OCI-LY3 (cell line): ENCODE measurements around the gene TMEM151A.

Experiments used
- H2AFZ ChIP-seq: fragments of 200-600, 300-600 bp; shearing (Covaris generic); 2 replicates; pipeline ENCODE4 v1.6.0; 2014; ENCODE audit warnings: antibody characterized with exemption, low read depth, low read length
- H3K27ac ChIP-seq: fragments of 200-600, 300-600 bp; sonication (generic); 2 replicates; pipeline ENCODE4 v1.5.1; 2014; ENCODE audit warnings: mild to moderate bottlenecking, low read length, moderate library complexity, mixed read lengths
- H3K27me3 ChIP-seq: fragments of 200-600, 300-600 bp; sonication (generic); 2 replicates; pipeline ENCODE4 v1.6.1; 2014; ENCODE audit warnings: low read depth, low read length, mixed read lengths
- H3K36me3 ChIP-seq: fragments of 200-600, 300-600 bp; sonication (generic); replicated peaks from 2 replicates; pipeline ENCODE3; 2014; ENCODE audit warnings: low read depth, low read length, mixed read lengths
- H3K4me1 ChIP-seq: fragments of 300-600, 200-600 bp; sonication (generic); 2 replicates; pipeline ENCODE4 v1.6.1; 2014; ENCODE audit warnings: low read length, mixed read lengths
- H3K4me2 ChIP-seq: fragments of 200-600, 300-600 bp; sonication (generic); 2 replicates; pipeline ENCODE4 v1.6.1; 2014; ENCODE audit warnings: low read length, mixed read lengths
- H3K4me3 ChIP-seq: fragments of 300-600, 200-600 bp; sonication (generic); 2 replicates; pipeline ENCODE4 v1.5.1; 2014; ENCODE audit warnings: antibody characterized with exemption, mild to moderate bottlenecking, low read length, moderate library complexity
- H3K79me2 ChIP-seq: fragments of 300-600, 200-600 bp; shearing (Covaris generic); 2 replicates; pipeline ENCODE4 v1.6.1; 2014; ENCODE audit warnings: mild to moderate bottlenecking, low read length, mixed read lengths
- H3K9ac ChIP-seq: fragments of 300-600, 200-600 bp; shearing (Covaris generic); 2 replicates; pipeline ENCODE4 v1.6.0; 2014; ENCODE audit warnings: mild to moderate bottlenecking, low read length, moderate library complexity
- H3K9me3 ChIP-seq: fragments of 200-600, 300-600 bp; shearing (Covaris generic); 2 replicates; pipeline ENCODE4 v1.6.1; 2014; ENCODE audit warnings: low read length, mixed read lengths; ENCODE audit not compliant: insufficient read depth
- H4K20me1 ChIP-seq: fragments of 200-600, 300-600 bp; sonication (generic); 2 replicates; pipeline ENCODE4 v1.6.1; 2016; ENCODE audit warnings: low read length, mixed read lengths; ENCODE audit not compliant: insufficient read depth
- EZH2phosphoT487 ChIP-seq: fragments of 200-600 bp; shearing (Covaris generic); IDR thresholded peaks from 2 replicates; pipeline ENCODE4 v1.6.1; 2018; ENCODE audit warnings: antibody characterized with exemption, mixed run types, low read depth
- TF ChIP-seq, protein P1 (sequence below): fragments of 200-600, 300-600 bp; sonication (generic); IDR thresholded peaks from 2 replicates; pipeline ENCODE4 v1.5.1; 2014; ENCODE audit warnings: antibody characterized with exemption, low read length, low read depth

Gene TMEM151A

DNA sequence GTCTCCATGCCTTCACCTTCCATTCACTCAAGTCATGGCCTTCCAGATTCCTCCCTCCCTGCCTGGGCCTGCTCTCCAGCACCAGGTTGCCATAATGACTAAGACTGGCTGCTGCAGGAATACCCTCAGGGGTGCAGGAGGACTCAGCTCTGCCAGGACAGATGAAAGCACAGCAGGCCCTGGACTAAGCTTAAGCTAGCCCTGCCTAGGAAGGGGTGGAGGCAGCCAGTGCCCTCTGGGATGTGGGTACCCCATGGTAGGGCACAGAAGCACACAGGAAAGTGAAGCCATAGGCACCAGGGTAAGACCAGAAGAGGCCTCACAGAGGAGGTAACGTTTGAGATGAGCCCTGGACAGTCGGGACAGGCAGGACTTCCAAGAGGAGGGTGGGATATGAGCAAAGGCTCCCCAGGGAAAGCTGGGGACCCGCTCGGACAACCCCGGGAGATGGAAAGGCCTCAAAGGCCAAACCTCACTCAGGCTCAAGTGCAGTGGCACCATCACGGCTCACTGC lies 47.5 kb downstream of the TMEM151A start:
- Histone ChIP-seq H3K9ac (no peak overlapping the region), H3K4me1 (peaks cover 7% of the 10 kb centered on the region), H3K27me3 (no peaks in the 10 kb centered on the region), H4K20me1 (no peaks in the 10 kb centered on the region), H3K4me3 (no peak overlapping the region), H3K79me2 (peaks cover 16% of the 10 kb centered on the region), H2AFZ (no peak overlapping the region), H3K27ac (no peak overlapping the region), H3K4me2 (no peak overlapping the region), H3K36me3 (peaks cover 34% of the 10 kb centered on the region), H3K9me3 (no peaks in the 10 kb centered on the region)
- no peak for TF ChIP-seq EZH2phosphoT487

DNA sequence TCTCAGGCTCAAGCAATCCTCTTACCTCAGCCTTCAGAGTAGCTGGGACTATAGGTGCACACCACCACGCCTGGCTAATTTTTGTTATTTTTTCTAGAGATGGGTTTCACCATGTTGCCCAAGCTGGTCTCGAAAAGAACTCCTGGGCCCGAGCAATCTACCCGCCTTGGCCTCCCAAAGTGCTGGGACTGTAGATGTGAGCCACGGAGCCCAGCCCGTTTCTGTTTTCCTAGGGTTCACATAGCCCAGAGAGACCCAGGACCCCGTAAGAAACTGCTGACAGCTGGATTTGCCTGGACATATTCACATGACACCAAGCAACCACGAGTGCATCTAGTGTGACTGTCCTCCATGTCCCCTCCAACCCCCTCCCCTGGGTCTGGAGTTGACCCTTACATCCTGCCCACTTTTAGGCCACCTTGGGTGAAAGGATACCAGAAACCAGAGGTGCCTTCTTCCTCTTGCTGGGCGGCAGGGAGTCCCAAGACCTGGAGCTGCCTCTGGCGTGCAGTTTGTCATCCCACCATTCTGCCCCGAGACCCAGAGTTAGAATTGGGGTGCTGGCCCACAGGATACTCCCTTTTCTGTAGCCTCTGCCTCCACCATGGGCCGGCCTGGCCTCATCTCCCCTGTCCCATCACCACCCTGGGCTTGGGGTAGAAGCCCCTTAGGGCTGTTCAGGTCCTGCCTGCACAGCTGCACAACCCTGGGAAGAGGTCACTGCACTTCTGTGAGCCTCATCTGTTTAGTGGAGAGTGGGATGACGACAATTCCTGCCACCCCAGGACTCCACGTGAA lies 48.2 kb downstream of the TMEM151A start:
- no peak overlapping the region for H3K27ac ChIP-seq
- no peaks in the 10 kb centered on the region for H3K9me3 ChIP-seq
- H3K9ac ChIP-seq, result no peak overlapping the region
- no peaks in the 10 kb centered on the region for H3K27me3 ChIP-seq
- no peak overlapping the region for H3K4me2 ChIP-seq
- peaks cover 8% of the 10 kb centered on the region for H3K4me1 ChIP-seq
- H2AFZ ChIP-seq, result no peak overlapping the region
- TF ChIP-seq EZH2phosphoT487, result no peak
- TF ChIP-seq, protein P1, sequence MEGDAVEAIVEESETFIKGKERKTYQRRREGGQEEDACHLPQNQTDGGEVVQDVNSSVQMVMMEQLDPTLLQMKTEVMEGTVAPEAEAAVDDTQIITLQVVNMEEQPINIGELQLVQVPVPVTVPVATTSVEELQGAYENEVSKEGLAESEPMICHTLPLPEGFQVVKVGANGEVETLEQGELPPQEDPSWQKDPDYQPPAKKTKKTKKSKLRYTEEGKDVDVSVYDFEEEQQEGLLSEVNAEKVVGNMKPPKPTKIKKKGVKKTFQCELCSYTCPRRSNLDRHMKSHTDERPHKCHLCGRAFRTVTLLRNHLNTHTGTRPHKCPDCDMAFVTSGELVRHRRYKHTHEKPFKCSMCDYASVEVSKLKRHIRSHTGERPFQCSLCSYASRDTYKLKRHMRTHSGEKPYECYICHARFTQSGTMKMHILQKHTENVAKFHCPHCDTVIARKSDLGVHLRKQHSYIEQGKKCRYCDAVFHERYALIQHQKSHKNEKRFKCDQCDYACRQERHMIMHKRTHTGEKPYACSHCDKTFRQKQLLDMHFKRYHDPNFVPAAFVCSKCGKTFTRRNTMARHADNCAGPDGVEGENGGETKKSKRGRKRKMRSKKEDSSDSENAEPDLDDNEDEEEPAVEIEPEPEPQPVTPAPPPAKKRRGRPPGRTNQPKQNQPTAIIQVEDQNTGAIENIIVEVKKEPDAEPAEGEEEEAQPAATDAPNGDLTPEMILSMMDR, result no peak
- peaks cover 23% of the 10 kb centered on the region for H3K79me2 ChIP-seq
- no peak overlapping the region for H3K4me3 ChIP-seq
- H4K20me1 ChIP-seq, result no peaks in the 10 kb centered on the region
- peaks cover 34% of the 10 kb centered on the region for H3K36me3 ChIP-seq

DNA sequence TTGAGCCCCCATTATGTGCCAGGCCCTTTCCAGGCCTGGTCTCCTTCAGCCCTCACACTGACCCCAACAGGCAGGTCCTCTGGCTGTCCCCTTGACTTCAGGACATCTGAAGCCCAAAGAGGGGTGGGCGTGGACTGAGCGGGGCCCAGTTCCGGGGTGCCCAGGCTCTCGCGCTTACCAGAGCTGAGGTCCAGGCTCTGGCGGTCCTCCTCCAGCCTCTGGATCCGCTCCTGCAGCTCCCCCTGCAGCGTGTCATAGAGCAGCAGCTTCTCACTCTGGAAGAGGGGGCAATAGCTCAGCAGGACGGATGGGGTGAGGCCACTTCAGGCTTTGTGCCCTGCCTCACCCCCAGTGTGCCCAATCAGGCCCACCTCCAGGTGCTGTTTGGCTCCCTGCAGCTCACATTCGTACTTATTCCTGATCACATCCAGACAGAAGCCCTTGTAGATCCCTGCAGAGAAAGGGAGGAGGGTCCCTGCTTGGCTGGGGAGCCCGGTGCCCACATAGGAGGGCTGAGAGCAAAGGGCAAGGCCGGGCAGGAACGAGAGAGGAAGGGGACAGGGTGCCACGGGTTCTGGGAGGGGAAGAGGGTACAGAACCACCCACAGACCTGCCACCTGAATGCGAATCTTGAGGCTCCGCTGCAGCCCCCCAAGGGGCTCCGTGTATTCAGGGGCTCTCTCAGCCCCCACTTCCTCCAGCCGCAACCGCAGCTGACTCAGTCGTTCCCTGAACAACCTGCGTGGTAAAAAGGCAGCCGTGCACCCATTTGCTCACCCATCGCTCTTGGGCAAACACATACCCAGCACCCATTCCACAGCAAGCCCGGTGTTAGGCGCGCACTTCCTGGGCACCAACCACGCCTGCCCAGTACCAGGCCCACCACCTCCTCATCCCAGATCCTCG lies 49.2 kb downstream of the TMEM151A start:
- H3K9ac ChIP-seq, result no peak overlapping the region
- peaks cover 13% of the 10 kb centered on the region for H3K4me1 ChIP-seq

DNA sequence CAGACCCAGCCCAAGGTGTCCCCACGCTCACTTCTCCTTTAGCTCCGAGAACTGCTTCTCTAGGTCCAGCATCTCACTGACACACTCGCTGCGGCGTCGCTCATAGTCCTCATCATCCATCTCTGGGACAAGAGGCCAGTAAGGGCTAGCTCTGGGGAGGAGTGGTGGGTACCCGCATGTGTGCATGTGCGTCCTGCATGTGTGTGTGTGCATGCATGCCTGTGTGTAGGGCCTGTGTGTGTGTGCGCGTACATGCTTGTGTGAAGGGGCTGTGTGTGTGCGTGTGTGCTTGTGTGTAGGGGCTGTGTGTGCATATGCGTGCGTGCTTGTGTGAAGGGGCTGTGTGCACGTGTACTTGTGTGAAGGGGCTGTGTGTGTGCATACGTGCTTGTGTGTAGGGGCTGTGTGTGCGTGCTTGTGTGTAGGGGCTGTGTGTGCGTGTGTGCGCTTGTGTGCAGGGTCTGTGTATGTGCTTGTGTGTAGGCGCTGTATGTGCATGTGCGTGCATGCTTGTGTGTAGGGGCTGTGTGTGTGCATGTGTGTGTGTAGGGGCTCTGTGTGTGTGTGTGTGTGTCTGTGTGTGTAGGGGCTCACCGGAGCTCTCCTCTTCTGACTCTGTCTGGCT lies 49.9 kb downstream of the TMEM151A start:
- H3K4me1 ChIP-seq, result peaks cover 18% of the 10 kb centered on the region
- no peak overlapping the region for H2AFZ ChIP-seq
- no peaks in the 10 kb centered on the region for H3K9me3 ChIP-seq
- H4K20me1 ChIP-seq, result no peaks in the 10 kb centered on the region
- H3K27me3 ChIP-seq, result no peaks in the 10 kb centered on the region
- H3K79me2 ChIP-seq, result peaks cover 26% of the 10 kb centered on the region
- no peak overlapping the region for H3K9ac ChIP-seq
- no peak overlapping the region for H3K4me2 ChIP-seq
- no peak for TF ChIP-seq EZH2phosphoT487
- TF ChIP-seq, protein P1, result no peak
- no peak overlapping the region for H3K27ac ChIP-seq
- H3K36me3 ChIP-seq, result peaks cover 34% of the 10 kb centered on the region
- no peak overlapping the region for H3K4me3 ChIP-seq

More for the DNA sequence above, 49.2 kb downstream of the TMEM151A start:
- Histone ChIP-seq H3K27me3 (no peaks in the 10 kb centered on the region), H4K20me1 (no peaks in the 10 kb centered on the region), H3K27ac (no peak overlapping the region), H3K79me2 (peaks cover 23% of the 10 kb centered on the region), H3K9me3 (no peaks in the 10 kb centered on the region), H3K36me3 (peaks cover 34% of the 10 kb centered on the region), H3K4me2 (no peak overlapping the region), H3K4me3 (no peak overlapping the region), H2AFZ (no peak overlapping the region)
- TF ChIP-seq EZH2phosphoT487, result no peak
- TF ChIP-seq, protein P1, result no peak
